MV-4-11 (cell line): ENCODE data around the gene ZSCAN5A.
"Not testable (repeated sequence)": the region's sequence is repeated elsewhere in the genome, so short reads cannot be mapped to it uniquely, and the experiment has no call there.

Experiments used
- DNase-seq: peaks from one replicate; lab custom pipeline; 2025; lab: John Stamatoyannopoulos, UW

ZSCAN5A gene

DNA sequence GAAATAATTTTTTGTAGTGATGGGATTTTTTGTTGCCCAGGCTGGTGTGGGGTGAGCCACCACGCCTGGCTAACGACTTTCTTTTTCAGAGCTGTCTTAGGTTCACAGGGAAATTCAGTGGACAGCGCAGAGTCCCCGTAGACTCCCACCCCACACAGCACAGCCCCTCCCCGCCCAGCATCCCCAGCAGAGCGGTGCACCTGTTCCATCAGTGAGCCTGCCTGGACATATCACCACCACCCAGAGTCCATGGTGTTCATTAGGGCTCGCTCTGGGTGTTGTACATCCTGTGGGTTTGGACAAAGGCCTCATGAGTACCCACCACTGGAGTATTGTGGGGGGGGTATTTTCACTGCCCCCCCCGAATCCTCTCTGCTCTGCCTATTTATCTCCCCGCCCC, 104.6 kb downstream of the ZSCAN5A start:
- DNase-seq = not testable (repeated sequence)

DNA sequence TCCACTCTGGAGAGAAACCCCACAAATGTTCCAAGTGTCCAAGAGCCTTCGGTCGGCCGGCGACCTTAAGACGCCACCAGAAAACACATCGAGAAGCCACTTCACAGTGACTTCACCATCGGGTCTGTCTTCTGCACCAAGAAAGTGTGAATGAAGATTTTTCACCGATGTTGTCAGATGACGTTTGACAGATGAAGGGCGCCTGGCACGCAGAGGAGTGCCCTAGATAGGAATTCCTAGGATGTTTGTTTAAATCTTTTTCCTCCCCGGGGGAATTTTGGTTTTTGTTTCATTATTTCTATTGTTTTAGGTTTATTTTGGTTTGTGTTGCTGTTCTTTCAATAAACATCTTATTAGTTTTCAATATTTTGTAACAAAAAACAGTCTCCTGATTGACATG, 105.5 kb downstream of the ZSCAN5A start:
- no peak for DNase-seq

DNA sequence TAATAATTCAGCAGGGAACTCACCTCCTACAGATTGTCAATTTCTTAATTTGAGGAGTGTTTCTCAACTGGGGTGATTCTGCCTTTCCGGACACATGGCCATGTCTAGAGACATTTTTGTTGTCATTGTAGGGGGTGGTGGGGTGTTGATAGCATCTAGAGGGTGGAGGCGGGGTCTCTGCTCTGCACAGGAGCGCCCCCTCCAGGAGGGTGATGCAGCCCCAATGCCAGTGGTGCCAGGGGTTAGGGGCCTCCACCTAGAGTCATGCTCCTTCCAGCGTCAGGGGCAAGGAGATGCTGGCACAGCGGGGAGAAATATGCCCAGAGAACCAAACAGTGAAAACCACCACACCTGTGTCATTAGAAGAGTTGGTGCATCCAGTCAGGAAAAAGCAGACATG, 107.1 kb downstream of the ZSCAN5A start:
- DNase-seq = not testable (repeated sequence)

DNA sequence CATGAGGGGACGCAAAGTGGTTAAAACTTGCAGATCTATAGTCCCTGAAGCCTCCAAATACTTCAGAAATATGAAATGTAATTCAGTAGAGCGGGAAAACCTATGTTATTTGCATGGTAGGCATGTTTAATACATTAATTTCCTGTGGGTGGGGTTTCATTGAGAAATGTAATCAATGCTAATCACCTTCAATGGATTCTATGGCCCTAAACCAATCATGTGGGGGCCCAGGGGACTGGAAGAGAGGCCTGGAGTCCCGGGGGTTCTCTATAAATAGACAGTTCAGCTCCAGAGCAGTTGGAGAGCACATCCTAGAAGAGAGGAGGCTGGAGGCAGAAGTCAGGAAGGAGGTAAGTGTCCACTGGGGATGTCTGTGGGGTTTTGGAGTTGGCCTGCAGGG, 112.7 kb downstream of the ZSCAN5A start, which contains the start of gene ZSCAN5C:
TSS of gene ZSCAN5C (plus strand) at position 301 of the 400 bp plus-strand sequence. CDS start 3,641 bp downstream, outside the sequence.
- no peak for DNase-seq

DNA sequence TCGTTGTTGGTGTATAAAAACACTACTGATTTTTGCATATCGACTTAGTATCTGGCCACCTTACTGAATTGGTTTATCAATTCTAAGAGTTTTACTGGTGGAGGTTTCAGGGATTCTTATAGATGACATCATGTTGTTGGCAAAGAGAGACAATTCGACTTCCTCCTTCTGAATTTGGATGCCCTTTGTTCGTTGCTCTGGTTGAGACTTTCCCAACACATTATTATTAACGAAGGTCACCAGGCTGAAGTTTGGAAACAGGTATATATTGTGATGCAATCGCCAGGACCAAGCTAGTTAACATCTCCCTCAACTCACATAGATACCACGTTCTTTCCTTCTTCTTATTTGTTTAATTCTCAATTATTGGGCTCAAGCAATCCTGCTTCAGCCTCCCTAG, 115.0 kb downstream of the ZSCAN5A start:
- DNase-seq = no peak

DNA sequence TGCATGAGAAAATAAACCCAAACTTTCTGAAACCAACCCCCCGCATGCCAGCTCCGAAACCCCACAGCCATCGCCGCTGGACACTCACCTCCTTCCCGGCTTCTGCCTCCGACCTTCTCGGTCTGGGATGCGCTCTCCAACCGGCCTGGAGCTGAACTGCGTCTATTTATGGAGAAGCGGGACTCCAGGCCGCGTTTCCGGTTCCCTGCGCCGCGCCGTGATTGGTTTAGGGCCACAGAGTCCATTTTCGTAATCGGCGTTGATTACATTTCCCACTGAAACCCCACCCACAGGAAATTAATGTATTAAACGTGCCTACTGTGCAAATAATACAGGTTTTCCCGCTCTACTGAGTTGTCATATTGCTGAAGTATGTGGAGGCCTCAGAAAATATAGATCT, 117.0 kb downstream of the ZSCAN5A start, which contains the start of gene ZSCAN5B:
TSS of gene ZSCAN5B (minus strand) at position 138 of the 400 bp plus-strand sequence. CDS start 4,731 bp downstream, outside the sequence.
- not testable (repeated sequence) for DNase-seq

DNA sequence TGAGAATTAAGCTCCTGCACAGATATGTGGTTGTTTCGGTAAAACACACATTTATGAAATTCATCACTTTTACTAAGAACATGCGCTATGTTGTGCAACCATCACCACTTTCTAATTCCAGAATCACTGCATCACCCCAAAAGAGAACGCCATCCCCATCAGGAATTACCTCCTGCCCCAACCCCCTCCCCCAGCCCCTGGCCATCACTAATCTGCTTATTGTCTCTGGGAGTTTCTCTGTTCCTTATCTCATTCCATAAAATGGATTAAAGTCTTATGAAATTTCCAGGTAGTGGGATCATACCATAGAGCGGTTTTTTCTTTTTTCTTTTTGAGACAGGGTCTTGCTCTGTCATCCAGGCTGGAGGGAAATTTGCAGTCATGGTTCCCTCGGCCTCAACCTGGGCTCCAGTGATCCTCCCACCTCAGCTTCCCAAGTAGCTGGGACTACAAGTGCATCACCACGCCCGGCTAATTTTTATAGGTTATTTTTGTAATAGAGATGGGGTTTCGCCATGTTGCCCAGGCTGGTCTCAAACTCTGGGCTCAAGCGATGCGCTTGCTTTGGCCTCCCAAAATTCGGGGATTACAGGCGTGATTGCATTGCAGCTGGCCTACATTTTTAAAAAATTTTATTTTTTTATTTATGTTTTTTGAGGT, 120.5 kb downstream of the ZSCAN5A start:
- no peak for DNase-seq

DNA sequence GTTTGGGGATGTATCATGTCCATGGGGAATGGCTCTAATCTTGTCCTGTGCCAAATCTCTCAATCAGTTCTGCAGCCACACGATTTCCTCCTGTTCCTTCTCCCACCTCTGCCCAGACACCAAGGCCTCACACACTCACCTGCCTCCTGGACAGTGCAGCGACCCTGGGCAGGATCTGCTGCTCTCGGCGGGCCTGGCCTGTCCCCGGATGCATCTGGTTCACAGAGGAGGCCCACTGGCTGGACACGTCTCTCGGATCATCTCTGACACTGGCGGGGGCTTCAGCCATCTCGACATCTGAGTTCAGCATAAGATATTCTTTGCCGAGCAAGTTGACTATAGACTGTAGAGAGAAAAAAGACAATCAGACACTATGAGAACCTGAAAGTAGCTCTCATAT, 122.9 kb downstream of the ZSCAN5A start:
- DNase-seq = no peak

DNA sequence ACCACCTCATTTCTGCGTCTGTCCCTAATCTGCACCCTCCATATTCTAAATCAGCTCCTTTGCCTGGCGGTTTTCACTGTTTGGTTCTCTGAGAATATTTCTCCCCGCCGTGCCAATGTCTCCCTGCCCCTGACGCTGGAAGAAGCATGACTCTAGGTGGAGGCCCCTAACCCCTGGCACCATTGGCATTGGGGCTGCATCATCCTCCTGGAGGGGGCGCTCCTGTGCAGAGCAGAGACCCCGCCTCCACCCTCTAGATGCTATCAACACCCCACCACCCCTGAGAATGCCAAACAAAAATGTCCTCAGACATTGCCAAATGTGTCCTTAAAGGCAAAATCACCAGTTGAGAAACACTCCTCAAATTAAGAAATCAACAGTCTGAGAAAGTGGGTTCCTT, 123.5 kb downstream of the ZSCAN5A start:
- no peak for DNase-seq

DNA sequence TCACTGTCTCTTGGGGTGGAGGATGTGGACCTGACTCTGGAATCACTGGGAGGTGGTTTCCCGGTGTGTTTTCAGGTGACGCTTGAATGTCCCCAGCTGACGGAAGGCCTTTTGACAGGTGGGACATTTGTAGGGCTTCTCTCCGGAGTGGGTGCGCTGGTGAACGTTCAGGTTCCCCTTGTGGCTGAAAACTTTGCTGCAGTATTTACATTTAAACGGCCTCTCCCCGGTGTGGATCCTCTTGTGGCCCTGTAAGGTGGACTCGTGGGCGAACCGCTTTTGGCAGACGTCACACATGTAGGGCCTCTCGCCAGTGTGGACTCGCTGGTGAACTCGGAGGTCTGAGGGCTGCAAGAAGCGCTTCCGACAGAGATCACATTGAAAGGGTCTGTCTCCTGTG, 124.9 kb downstream of the ZSCAN5A start:
- DNase-seq = no peak

DNA sequence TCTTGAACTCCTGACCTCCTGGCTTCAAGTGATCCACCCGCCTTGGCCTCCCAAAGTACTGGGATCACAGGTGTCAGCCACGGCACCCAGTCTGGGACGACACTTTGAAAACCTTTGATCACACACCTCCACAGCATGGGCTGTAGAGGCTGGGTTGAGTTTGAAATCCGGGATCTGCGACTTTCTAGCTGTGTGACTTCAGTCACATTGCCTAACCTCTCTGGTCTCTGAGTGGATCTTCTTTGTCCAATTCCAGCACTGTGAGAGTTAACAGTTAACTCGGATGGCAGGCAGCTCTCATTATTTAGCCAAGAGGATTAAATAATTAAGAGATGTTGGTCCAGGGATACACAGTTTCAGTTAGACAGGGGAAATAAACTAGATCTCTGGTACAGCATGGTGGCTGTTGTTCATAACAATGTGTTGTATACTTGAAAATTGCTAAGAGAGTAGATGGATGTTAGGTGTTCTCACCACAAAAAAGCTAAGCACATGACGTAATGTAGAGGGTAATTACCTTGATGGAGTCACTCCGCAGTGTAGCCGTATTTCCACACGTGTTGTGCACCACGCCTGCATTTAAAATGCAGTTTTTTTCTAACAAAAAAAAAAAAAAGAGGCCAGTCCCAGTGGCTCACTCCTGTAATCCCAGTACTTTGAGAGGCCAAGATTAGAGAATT, 136.9 kb downstream of the ZSCAN5A start:
- DNase-seq = no peak

DNA sequence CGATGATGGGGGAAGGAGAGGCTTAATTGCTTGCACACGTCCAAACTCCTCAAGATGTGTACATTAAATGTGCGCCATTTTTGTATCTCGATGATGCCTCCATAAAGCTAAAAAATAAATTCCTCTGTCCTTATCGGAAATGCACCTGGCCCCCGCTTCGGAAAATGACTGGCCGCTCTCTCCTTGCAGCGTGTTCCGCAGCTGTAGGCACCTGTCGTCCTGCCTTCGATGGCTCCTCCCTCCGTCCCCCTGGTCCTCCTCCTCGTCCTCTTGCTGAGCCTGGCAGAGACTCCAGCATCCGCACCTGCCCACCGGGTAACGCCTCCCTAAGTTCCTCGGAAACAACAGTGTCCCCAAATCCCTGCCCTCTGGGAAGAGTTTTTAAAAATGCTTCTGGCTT, 137.8 kb downstream of the ZSCAN5A start:
- DNase-seq = no peak

DNA sequence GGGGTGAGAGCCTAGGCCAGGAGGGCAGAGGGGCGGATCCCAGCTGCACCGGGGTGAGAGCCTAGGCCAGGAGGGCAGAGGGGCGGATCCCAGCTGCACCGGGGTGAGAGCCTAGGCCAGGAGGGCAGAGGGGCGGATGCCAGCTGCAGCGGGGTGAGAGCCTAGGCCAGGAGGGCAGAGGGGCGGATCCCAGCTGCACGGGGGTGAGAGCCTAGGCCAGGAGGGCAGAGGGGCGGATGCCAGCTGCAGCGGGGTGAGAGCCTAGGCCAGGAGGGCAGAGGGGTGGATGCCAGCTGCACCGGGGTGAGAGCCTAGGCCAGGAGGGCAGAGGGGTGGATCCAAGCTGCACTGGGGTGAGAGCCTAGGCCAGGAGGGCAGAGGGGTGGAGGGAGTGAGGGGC, 138.3 kb downstream of the ZSCAN5A start:
- not testable (repeated sequence) for DNase-seq

DNA sequence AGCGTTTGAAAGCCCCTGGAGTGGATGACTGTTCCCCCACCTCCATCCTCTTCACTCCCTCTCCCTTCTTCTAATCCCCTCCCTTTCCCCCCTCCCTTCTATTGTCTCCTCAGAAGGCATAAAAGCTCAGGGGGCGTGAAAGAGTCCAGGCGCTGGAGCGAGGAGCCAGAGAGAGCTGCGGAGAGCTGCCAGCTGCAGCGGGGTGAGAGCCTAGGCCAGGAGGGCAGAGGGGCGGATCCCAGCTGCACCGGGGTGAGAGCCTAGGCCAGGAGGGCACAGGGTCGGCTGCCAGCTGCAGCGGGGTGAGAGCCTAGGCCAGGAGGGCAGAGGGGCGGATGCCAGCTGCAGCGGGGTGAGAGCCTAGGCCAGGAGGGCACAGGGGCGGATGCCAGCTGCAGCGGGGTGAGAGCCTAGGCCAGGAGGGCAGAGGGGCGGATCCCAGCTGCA, 138.8 kb downstream of the ZSCAN5A start, which contains the start of gene GALP:
TSS of gene GALP (plus strand) at position 148 of the 447 bp plus-strand sequence. CDS start 1,101 bp downstream, outside the sequence.
- not testable (repeated sequence) for DNase-seq

DNA sequence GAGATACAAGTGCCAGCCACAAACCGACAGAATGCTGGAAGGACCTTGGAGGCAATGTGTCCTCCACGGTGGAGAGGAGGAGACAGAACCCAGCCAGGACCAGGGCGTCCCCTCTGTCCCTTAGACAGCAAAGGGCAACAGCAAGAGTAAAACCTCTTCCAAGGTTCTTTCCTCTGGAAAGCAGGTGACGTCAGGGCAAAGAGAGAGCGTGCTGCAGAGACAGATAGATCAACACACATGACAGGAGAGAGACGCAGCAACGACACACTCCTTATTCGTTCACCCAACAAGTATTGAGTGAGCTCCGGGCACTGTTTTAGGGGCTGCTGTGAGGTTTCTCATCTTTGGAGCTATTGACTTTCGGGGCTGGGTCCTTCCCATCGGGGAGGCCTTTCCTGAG, 140.1 kb downstream of the ZSCAN5A start:
- no peak for DNase-seq

DNA sequence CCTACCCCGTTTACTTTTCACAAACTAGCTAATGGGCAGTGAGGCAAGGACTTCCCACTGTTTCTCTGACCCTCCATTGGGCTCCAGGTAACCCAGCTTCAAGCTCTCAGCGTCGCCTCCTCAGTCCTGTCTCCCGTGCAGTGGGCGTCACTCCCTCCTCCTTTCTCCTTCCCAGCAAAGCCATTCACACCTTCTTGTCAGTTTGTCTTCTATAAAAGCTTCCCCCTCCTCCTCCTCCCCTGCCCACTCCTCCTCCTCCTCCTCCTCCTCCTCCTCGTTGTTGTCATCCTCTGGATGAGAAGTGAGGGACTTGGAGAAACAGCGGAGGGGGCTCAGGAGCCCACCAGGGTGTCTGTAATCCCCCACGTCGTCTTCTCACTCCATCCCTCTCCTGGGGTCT, 140.6 kb downstream of the ZSCAN5A start:
- no peak for DNase-seq
